ENCODE results near the gene ABCB4.

ABCB4 gene

GRCh38 chr7:87475359-87476178 lies at the start of gene ABCB4:
Gene ABCB4, minus strand, starts transcription at chr7:87475680. Its CDS starts 215 bp downstream, at chr7:87475465.
- no peak for DNase-seq

DNA sequence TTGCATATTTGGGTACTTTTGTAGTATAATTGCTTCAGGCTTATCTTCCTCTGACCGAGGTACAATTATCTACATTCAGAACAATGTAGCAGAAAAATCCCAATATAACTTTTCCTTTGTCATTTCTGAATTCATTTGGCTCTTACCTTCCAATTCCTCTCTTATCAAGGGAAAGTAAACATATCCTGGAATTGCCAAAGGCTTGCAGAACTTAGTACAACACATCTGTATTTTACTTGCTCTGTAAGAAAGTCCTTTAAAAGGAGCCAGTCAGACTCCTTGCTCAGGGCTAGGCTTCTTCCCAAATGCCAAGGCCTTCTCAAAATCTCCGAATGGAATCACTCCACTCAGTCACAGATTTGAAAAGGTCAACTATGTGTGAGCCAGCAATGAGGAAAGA lies 43.3 kb upstream of the ABCB4 start:
- no peak for DNase-seq

DNA sequence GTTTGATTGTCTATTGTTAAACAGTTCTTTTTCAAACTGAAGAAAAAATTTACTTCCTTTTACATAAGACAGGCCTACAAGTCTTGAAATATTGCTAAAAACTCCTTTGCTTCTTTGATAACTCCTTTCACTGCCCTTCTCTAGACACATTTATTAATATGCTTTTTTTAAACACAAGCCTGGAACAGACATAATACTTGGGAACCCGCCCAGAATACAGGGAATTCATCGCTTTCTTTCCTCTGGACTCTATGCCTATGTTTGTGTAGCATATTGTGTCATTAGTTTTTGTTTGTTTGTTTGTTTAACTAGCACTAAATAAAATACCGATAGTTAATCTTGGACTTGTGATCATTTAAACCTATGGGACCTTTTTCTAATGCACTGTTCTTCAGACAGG lies 42.4 kb upstream of the ABCB4 start:
- no peak for DNase-seq

DNA sequence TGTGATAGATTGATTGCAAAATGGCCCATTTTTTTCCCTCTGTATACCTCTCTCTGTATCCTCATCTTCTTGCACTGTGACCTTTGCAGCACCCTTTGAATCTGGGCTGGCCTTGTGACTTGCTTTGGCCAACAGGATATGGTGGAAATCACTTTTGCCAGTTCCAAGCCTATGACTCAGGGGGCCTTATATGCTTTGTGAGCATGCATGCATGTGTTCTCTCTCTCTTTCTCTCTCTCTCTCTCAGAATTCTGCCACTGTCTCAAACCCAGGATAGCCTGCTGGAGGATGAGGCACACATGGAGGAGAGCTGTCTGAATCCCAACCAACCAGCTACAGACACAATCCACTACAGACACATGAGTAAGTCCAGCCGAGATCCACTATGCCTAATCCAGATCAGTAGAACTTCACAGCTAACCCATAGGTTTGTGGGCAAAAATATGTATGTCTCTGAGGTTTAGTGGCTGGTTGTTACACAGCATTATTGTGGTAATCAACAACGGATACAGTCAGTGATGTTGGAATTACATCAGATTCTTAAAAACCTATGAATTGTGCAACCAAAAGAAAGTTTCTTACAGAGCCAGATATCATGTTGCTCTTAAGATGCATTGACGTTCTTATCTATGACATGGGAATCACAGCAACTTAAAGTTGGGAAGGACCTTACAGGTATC lies 41.8 kb upstream of the ABCB4 start:
- DNase-seq: no peak

- no peak for DNase-seq
These were observed 38.4 kb upstream of the ABCB4 start for GRCh38 chr7:87513735-87514335.

DNA sequence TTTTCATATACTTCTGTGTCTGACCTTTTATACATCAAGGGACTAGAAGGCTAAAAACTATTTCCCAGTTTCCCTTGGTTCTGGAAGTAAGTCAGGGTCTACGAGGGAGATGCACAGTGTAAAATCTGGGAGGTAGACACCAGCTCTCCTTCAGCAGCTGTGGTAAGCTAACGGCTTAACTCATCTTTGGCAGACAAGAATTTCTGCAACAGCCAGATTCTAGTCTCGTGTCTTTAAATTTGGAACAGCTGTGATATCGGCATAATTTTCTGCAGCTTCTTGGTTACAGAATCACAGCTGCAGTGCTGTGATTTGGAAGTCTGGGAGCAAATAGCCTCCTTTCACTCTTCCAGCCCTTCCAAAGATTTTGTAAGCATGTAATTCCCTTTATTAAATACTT lies 37.4 kb upstream of the ABCB4 start:
- DNase-seq: no peak

GRCh38 chr7:87511510-87511909 lies 36.0 kb upstream of the ABCB4 start:
- DNase-seq: no peak

- peak in 1 of 2 donors; percentile 28 for DNase-seq
These were observed 35.0 kb upstream of the ABCB4 start for GRCh38 chr7:87510411-87510875.

GRCh38 chr7:87507446-87507845 lies 32.0 kb upstream of the ABCB4 start:
- no peak for DNase-seq

DNA sequence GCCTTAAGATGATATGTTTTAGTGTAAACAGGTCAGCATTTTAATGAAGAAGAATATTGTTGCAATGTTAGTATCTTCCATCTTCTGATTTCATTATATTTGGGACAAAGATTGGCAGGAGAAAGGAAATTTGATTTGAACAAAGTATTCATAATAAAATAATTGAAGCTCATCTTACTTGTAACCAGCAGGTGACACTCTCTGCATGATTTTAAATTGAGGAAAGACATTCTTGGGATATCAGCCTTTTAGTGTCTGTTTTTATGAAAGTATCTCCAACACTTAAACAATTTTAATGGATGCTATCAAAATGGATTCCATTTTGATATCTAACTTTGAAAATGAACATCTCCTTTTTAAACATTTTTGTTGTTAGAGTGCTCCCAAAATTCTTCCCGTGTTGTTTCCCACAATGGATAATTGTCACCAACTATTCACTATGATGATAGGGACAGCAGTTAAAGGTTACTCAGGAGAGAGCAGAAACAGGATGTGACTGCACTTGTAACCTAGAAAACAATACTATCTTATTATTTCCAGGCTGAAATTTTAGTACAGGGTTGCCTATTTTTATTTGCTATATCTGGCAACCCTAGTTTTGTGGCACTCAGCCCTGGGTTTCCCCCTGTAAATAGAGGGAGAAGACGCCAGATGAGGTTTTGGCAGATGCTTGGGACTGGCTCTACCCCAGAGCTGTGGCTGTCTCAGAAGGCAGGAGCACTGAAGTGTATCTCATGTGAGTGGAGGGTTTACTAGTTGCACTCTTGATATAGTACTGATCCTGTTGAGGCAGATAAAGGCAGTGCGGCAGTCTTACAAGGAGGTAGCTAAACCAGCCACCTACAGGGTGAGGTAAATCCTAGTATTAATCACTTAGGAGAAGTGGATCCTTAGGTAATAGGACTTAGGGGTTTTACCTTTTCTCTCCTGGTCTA lies 31.0 kb upstream of the ABCB4 start:
- peak in 1 of 2 donors; percentile 18 for DNase-seq

- no peak for DNase-seq
These were observed 30.2 kb upstream of the ABCB4 start for GRCh38 chr7:87505557-87506245.

DNA sequence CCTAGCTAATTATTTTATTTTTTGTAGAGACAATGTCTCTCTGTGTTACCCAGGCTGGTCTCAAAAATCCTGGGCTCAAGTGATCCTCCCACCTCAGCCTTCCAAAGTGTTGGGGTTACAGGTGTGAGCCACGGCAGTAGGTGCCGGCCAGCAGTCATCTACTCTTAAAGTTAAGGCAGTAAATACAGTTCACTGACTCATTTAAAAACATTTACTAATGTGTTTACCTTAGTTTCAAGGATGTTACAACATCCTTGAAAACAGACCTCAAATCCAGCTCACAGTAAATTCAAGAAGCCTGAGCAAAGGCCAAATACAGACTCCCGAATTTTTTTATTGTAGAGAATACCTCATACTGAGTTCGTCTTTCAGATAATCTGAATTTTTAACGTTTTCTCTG lies 29.6 kb upstream of the ABCB4 start:
- no peak for DNase-seq

- DNase-seq: no peak
These were observed 24.0 kb upstream of the ABCB4 start for GRCh38 chr7:87499494-87499893.

DNA sequence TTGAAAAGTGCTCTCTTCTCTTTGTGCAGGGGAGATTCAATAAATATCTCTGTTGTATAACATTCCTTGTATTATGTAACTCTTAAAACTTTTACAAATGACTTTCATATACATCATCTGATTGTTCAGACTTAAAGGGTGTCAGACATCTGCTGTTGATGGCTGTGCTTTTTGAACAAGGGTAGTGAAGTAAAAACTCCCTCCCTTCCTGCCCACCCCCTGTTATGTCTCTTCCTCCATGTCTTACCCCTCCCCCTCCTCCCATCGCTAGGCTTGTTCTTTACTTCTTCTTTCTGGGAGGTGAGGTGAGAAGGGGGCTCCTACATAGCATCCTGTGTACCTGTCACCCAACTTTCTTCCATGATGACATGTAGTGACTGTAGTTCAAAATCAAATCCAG lies 23.4 kb upstream of the ABCB4 start:
- DNase-seq: no peak

DNA sequence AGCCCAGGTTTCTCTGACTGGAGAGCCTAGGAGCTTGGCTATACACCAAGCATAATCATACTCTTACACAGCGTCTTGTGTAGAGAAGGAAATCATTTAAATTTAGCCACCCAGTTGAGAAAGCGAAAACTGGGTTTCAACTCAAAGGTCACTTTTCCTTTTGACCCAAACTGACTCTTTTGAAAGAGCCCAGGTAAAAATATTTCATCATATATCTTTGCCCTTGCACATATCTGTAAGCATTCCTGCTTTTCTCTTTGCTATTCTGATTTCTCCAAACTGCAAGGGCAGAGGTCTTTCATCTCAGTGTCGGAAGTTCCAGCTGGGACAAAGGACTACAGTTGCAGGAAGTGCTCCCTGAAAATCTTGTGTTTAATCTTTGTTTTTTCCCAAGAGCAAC lies 22.0 kb upstream of the ABCB4 start:
- no peak for DNase-seq

DNA sequence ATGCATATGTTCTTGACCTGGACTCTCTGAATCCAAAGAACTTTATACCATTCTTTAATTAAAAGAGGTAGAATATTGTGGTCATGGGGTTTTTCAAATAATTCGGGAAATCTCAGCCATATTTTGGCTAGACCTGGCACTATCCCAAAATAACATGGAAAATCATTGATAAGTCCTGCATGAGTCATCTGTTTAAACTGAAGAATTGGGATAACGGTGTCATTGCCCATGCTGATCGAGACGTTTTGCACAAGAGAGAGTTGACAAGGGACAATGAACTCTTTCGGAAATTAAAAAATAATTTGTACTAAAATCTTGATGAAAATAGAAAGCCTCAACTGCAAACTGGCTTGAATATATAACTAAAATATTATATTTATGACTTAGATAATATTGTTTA lies 19.9 kb upstream of the ABCB4 start:
- no peak for DNase-seq

GRCh38 chr7:87494454-87494853 lies 19.0 kb upstream of the ABCB4 start:
- DNase-seq: no peak

DNA sequence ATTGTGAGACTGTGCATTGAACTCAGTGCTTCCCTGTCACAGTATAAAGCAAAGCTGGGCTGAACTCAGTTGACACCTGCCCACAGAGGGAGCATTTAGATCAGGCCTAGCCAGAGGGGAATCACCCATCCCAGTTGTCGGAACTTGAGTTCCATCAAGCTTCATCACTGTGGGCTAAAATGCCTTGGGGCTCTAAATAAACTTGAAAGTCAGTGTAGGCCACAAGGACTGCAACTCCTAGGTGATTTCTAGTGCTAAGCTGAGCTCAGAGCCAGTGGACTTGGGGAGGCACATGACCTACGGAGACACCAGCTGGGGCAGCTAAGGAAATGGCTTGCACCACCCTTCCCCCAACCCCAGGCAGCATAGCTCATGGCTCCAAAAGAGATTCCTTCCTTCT lies 7.7 kb upstream of the ABCB4 start:
- no peak for DNase-seq

DNA sequence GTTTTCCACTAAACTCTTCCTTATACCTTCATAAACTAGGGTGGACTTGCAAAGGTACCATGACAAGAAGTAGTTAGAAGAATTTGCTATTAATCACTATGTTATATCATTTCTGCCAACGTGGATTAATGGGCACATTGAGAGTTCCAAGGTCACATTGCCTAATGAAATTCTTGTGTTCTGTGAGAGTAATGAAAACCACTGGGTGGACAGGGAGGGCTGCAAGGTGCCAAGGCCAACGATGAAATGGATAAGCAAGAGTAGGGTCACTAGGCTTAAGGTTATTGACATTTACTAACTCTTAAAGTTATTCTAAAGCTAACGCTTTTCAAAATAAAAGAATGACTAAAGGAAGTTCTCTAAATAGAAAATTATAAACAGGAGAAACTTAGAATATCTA lies 6.6 kb upstream of the ABCB4 start:
- no peak for DNase-seq

GRCh38 chr7:87480386-87480785 lies 4.9 kb upstream of the ABCB4 start:
- DNase-seq: no peak

DNA sequence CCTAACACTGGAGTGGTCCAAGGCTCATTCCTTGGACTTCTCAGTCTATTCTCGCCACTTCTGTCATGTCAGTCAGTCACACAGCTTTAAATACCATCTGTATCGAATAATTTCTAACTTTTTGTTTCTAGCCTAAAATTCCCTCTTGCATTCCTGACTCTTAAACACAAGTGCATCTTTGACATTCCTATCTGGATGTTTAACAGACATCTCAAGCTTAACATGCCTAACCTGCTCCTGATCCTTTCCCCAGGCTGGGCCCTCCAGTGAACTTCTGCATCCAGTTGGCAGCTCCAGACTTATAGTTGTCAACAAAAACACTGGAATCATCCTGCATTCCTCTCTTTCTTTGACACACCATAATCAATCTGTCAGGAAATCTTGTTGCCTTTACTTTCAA lies 4.5 kb upstream of the ABCB4 start:
- no peak for DNase-seq

DNA sequence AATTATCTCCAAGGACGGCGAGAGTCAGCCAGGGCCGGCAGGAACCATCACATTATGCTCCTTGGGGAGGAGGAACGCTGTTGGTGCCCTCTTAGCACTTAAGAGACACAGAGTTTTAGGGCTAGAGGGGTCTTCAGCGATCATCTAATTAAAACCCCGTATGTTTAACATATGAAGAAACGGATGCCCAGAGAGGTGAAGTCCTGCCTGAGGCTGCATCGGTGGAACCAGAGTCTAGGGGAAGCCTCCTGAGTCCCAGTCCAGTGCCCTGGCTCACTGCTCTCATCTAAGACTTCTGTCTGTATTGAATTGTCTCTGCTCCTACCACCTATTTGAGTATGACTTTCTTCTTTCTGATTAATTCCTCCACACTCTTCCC lies 688 bp upstream of the ABCB4 start:
- no peak for DNase-seq
